TTC549 (cell line): ENCODE results near the gene MRAP2.
"Not testable (repeated sequence)": the region's sequence is repeated elsewhere in the genome, so short reads cannot be mapped to it uniquely, and the experiment has no call there.

ENCODE experiments used
- FAIRE-seq: peaks from 2 replicates; lab custom pipeline; 2012; peaks lifted over from hg19 to GRCh38; lab: Jason Lieb, UNC

The MRAP2 gene

DNA sequence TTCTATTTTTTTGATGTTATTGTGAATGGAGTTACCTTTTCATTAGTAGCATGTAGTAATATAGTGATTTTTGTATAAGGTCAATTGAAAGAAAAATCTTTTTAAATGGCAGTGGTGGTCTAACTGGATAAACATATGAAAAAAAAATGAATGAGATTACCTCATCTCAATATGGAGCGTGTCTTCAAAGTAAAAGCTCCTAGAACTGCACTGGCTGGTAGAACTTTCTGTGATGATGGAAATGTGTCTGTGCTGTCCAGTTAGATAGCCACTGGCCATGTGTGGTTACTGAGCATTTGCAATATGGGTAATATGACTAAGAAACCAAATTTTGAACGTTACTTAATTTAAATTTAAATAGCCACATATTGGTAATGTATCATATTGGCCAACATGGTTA, 44.1 kb downstream of the MRAP2 start:
- FAIRE-seq, result no peak

DNA sequence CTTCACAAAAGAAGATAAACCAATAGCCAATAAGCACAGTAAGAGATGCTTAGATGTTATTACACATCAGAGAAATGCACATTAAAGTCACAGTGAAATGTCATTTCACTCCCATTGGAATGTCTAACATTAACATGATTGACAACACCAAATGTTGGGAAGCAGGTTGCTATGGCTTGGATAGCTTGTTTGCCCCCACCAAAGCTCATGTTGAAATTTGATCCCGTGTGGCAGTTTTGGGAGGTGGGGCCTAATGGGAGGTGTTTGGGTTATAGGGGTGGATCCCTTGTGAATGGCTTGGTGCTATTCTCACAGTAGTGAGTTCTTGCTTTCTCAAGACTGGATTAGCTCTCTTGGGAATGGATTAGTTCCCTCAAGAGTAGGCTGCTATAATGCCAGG, 44.8 kb downstream of the MRAP2 start:
- FAIRE-seq, result no peak

DNA sequence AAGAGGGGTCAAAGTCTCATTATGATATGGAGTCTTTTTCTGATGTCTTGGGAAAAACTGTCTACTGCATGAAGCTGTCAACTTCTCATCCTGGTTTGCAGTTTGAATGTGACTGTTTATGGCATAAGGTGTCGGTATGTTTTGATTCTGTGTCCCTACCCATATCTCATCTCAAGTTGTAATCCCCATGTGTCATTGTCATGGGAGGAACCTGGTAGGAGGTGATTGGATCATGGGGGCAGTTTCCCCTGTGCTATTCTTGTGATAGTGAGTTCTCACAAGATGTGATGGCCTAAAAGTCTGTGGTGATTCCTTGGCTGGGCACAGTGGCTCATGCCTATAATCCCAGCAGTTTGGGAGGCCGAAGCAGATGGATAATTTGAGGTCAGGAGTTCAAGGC, 47.6 kb downstream of the MRAP2 start:
- FAIRE-seq, result no peak

DNA sequence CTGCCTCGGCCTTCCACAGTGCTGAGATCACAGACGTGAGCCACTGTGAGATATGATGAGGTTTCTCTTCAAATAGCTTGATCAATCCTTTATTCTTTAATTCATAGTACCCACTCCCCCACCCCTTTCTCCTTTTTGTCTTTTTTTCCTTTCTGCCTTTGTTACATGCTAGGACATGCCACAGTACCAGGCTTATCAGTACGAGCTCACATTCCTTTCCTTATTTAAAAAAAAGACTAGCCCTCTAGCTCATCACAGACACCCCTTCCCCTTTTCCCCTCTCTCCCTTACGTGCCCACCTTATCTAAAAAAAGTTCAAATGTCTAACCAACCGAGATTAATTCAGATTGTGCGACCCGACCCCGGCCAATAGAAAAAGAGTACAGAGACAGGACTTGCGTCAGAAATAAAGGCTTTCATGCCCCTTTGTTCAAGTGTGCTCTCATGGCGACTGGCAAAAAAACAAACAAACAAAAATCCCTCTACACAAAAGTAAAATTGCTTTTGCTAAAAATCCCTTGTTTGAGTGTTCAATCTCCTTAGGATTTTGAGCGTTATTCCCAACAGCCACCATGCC, 49.2 kb downstream of the MRAP2 start:
- no peak for FAIRE-seq

DNA sequence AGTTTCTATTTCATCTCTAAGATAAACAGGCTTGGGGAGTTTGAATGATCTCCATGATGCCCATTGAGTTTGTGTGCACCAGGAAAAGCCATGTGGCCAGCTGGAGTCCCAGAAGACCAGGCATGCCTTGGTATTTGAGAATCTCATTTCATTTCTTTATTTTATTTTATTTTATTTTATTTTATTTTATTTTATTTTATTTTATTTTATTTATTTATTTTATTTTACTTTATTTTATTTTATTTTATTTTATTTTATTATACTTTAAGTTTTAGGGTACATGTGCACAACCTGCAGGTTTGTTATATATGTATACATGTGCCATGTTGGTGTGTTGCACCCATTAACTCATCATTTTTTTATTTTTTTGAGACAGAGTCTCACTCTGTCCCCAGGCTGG, 51.1 kb downstream of the MRAP2 start:
- not testable (repeated sequence) for FAIRE-seq

DNA sequence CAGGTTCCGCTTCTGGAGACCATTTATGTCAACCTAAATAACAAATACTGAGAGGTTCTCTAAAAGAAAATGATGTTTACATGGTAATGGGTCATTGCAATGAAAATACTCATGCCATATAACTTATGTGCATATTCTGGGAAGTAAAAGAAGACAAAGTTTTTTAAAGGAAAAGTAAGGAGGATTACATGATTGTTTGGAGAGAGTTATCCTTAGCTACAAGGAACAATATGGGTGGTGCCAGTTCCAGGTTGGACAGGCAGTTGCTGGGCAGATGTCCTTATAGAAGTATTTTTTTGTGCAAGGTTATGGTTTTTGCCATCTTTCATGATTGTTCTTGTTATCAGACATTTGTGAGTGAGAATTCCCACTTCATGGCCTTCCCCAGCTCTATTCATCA, 52.5 kb downstream of the MRAP2 start:
- no peak for FAIRE-seq

DNA sequence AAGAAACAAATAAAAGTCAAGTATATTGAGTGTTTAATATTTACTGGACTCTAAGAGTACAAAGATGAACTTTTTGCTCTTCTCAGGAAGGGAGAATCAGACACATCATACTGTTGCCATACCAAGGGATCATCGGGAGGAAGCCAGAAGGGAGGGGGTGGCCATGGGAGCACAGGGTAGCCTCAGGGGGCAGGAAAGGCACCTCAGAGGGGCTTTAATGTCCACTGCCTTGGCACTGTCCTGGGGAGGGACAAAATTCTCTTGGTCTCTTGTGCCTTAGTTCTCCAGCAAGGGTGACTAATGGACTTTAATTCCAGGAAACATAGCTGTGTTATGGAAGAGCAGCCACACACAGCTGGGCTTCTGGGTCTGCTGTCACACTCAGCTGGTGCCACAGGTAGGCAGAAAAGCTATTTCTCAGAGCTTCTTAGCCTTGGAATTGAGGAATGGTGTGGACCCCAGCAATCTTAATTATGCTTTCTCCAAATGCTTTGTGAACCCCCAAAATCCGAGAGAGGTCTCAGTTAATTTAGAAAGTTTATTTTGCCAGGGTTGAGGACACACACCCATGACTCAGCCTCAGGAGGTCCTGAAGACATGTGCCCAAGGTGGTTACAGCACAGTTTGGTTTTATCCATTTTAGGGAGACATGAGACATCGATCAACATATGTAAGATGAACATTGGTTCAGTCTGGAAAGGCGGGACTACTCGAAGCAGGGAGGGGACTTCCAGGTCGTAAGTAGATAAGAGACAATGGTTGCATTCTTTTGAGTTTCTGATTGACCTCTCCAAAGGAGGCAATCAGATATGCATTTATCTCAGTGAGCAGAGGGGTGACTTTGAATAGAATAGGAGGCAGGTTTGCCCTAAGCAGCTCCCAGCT, 53.2 kb downstream of the MRAP2 start:
- no peak for FAIRE-seq

DNA sequence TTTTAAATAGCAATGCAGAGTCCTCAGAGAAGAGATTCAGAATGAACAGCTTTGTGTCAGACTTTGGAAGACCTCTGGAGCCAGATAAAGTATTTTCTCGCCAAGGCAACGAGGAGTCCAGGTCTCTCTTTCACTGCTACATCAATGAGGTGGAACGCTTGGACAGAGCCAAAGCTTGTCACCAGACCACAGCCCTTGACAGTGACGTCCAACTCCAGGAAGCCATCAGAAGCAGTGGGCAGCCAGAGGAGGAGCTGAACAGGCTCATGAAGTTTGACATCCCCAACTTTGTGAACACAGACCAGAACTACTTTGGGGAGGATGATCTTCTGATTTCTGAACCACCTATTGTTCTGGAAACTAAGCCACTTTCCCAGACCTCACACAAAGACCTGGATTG, 55.5 kb downstream of the MRAP2 start:
- FAIRE-seq, result no peak

DNA sequence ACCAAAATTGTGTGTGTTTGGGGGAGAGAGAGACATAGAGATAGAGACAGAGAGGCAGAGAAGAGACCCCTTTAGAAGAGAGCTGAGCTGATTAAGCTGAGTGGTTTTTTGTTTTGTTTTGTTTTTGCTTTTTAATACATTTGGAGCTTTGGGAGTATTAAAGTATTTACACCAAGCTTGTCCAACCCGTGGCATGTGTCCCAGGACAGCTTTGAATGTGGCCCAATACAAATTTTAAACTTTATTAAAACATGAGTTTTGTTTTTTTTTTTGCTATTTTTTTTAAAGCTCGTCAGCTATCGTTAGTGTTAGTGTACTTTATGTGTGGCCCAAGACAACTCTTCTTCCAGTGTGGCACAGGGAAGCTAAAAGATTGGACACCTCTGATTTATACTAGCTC, 56.0 kb downstream of the MRAP2 start:
- FAIRE-seq, result no peak

DNA sequence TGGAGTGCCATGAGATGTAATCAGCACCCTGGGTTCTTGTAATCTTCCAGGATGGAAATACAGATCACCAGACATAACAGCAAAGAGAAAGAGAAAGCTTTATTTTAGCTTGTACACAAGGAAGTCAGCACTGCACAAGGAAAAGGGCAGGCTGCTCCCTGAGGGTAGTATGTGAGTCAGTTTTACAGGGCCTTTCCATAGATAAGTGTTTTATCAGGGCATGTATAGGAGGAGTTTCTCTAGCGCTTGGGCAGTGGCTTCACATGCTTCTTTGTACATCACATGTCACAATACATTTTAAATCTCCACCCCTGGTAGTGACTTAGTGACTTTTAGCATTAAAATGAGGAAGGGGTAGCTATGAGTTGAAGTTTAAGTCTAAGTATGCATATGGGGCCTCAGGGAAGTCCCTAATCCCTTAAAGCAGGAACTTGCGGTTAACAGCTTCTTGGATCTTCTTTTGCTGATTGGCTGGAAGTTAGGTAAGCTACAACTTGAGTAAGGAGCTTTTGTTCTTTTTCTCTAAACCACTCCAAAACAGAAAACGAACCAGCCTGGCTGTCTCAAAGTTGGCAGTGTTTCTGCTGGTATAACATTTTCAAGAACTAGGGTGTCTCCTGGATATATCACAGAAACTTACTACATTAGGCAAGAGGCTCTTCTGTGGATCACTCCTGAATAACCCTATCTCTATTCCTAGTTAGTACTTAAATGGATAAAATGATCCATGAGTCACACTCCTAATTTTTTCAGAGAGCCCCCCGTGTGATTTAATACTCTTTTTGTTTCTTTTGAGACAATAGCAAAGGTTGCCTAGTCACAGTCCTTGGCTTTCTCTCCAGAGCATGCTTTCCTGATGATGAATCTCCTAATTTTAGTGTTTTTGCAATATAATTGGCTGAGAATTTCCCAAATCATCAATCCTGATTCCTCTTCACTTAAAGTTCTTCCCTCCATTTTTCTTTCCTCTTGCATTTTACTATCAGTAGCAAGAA, 60.2 kb downstream of the MRAP2 start:
- FAIRE-seq, result no peak

DNA sequence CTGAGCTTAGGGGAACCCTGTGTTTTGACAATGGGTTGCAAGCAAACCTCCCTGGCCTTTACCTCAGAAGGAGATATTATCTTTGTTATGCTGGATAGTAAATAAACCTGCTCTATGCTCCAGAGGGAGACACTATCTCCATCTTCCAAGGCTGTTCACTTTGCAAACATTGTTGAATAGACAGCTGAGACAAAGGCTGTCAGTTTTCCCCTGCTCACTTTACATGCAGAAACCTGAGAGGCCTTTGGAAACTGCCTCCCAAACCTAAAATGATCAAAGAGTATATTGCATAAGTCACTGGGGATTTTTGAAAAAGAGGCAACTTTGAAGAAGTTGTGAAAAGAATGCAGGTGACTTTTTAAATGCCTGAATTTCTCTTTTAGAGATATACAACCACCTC, 61.6 kb downstream of the MRAP2 start:
- no peak for FAIRE-seq

DNA sequence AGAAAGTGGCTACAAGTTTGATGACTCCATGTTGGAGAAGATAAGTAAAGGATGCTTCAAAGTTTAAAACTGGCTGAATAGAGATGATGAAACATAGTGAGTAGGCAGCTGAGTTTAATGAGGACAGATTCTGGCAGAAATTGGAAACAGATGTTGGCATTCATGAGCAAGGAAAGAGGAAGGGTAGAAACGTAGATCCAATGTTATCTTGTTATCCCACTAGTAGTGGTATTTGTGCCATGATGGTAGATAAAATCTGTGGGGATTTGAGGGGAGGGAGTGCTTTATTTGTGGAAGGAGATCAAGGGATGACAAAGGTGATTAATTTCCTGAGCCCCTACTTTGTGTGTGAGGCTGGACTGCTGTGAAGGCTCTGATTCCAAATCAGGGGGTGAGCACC, 69.5 kb downstream of the MRAP2 start:
- FAIRE-seq, result no peak

DNA sequence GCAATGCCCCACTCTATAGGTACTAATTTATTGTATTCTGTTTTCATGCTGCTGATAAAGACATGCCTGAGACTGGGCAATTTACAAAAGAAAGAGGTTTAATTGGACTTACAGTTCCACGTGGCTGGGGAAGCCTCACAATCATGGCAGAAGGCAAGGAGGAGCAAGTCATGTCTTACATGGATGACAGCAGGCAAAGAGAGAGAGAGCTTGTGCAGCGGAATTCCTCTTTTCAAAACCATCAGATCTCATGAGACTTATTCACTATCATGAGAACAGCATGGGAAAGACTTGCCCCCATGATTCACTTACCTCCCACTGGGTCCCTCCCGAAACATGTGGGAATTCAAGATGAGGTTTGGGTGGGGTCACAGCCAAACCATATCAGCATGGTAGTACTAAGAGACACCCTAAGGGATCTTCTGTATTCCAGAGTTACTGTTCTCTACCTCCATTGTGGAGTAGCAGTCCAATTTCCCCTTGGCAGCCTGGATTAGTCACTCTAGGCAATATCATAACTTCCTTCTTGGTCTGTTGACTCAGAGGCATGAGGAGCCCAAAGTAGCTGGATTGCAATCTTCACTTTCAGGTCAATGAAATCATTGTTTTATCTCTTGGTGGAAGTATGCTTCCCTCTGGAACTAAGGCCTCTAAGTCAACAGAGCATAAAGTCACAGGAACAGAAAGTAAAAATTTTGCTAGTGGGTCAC, 71.8 kb downstream of the MRAP2 start:
- FAIRE-seq, result not testable (repeated sequence)

DNA sequence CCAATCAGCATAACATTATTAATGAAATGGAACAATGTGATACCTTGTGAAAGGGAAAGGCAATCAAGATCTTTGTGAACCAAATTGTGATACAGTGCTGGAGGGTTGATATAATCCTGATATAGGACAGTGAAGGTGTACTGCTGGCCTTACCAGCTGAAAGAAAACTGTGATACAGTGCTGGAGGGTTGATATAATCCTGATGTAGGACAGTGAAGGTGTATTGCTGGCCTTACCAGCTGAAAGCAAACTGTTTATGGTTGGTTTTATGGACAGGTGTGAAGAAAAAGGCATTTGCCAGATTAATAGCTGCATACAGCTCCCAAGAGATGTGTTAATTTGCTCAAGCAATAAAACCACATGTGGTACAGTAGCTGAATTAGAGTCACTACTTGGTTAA, 73.9 kb downstream of the MRAP2 start:
- FAIRE-seq, result no peak

DNA sequence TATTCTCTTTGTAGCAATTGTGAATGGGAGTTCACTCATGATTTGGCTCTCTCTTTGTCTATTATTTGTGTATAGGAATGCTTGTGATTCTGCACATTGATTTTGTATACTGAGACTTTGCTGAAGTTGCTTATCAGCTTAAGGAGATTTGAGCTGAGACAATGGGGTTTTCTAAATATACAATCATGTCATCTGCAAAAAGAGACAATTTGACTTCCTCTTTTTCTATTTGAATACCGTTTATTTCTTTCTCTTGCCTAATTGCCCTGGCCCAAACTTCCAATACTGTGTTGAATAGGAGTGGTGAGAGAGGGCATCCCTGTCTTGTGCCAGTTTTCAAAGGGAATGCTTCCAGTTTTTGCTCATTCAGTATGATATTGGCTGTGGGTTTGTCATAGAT, 77.8 kb downstream of the MRAP2 start:
- not testable (repeated sequence) for FAIRE-seq

DNA sequence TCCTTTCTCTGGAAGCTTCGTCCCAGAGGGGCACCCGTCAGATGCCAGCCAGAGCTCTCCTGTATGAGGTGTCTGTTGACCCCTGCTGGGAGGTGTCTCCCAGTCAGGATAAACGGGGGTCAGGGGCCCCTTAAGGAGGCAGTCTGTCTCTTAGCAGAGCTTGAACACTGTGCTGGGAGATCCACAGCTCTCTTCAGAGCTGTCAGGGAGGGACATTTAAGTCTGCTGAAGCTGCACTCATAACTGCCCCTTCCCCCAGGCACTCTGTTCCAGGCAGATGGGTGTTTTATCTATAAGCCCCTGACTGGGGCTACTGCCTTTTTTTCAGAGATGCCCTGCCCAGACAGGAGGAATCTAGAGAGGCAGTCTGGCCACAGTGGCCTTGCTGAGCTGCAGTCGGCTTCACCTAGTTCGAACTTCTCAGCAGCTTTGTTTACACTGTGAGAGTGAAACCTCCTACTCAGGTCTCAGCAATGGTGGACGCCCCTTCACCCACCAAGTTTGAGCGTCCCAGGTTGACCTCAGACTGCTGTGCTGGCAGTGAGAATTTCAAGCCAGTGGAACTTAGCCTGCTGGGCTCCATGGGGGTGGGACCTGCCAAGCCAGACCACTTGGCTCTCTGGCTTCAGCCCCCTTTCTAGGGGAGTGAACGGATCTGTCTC, 81.5 kb downstream of the MRAP2 start:
- FAIRE-seq, result not testable (repeated sequence)

DNA sequence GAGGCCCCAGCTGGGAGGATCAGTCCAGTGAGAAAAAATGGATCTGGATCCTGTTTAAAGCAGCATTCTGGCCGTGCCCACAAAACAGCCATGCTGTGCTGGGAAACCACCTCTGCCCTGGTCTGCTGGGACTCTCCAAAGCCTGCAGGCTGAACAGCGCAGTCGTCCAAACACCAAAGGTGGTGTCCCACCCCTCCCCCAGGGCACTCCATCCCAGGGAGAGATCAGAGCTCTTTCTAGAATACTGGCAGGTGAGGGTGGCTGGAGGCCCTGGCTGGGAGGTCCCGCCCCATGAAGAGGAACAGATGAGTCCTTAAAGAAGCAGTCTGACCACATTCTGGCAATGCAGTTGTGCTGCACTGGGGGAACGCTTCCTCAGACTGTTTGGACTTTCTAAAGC, 84.6 kb downstream of the MRAP2 start:
- no peak for FAIRE-seq

DNA sequence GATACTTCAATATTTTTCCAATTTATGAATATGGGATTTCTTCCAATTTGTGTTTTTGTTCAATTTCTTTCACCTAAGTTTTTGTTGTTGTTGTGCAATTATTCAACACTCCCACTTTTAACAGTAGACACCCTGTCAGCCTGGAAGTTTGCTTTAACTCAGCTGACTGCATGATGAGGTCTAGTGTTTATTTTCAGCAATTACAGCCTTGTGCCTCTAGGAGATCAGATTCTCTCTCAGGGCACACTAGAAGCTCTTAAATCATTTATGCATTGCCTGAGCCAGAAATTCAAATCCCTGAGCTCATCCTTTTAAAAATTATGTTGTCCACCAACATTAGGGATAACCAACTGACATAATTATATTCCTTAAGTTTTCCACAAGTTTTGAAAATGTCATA, 85.7 kb downstream of the MRAP2 start:
- no peak for FAIRE-seq

DNA sequence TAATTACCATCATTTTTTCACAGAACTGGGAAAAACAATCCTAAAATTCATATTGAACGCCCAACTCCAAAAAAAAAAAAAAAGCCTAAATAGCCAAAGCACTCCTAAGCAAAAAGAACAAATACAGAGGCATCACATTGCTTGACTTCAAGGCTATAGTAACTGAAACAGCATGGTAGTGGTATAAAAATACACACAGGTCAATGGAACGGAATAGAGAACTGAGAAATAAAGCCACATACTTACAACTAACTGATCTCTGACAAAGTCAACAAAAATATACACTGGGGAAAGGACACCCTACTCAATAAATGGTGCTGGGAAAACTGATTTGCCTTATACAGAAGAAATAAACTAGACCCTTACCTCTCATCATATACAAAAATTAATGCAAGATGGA, 89.6 kb downstream of the MRAP2 start:
- no peak for FAIRE-seq

DNA sequence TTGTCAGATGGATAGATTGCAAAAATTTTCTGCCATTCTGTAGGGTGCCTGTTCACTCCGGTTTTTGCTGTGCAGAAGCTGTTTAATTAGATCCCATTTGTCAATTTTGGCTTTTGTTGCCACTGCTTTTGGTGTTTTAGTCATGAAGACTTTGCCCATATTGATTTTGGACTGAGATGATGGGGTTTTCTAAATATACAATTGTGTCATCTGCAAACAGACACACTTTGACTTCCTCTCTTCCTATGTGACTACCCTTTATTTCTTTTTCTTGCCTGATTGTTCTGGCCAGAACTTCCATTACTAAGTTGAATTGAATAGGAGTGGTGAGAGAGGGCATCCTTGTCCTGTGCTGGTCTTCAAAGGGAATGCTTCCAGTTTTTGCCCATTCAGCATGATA, 96.0 kb downstream of the MRAP2 start:
- not testable (repeated sequence) for FAIRE-seq

DNA sequence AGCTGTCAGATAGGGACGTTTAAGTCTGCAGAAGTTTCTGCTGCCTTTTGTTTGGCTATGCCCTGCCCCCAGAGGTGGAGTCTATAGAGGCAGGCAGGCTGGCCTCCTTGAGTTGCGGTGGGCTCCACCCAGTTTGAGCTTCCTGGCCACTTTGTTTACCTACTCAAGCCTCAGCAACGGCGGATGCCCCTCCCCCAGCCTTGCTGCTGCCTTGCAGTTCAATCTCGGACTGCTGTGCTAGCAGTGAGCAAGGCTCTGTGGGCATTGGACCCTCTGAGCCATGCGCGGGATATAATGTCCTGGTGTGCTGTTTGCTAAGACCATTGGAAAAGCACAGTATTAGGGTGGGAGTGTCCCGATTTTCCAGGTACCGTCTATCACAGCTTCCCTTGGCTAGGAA, 99.8 kb downstream of the MRAP2 start:
- FAIRE-seq, result not testable (repeated sequence)

DNA sequence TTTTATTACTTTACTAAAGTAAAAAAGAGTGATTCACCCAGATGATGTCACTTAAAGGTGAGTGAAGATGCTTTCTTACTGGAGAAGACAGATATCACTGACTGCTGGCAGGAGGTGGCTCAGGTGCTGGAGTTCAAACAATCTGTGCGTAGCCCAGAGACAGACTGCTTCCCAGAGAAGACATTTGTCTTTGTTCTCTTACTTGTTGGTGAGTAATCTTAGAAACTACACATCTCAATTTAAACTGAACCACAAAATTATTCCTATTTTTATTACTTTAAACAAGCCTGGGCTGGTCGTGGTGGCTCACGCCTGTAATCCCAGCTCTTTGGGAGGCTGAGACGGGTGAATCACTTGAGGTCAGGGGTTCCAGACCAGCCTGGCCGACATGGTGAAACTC, 101.7 kb downstream of the MRAP2 start:
- no peak for FAIRE-seq
